D721Med (cell line): ENCODE data around the gene ACER1.
A peak's percentile ranks its signal among the peaks of the same experiment; 100 is the strongest.

Experiments
- DNase-seq: peaks from one replicate; pipeline ENCODE4 v3.0.0; 2011; ENCODE audit warnings: low spot score; ENCODE audit not compliant: insufficient read length
- FAIRE-seq: peaks from 2 replicates; lab custom pipeline; 2011; peaks lifted over from hg19 to GRCh38; lab: Jason Lieb, UNC
- TF ChIP-seq, protein P1 (sequence below): IDR thresholded peaks from 2 replicates; pipeline ENCODE4 v1.5.1; 2012; ENCODE audit warnings: mild to moderate bottlenecking, control low read depth; ENCODE audit not compliant: insufficient read depth; ENCODE audit errors: missing control alignments

The ACER1 gene

DNA sequence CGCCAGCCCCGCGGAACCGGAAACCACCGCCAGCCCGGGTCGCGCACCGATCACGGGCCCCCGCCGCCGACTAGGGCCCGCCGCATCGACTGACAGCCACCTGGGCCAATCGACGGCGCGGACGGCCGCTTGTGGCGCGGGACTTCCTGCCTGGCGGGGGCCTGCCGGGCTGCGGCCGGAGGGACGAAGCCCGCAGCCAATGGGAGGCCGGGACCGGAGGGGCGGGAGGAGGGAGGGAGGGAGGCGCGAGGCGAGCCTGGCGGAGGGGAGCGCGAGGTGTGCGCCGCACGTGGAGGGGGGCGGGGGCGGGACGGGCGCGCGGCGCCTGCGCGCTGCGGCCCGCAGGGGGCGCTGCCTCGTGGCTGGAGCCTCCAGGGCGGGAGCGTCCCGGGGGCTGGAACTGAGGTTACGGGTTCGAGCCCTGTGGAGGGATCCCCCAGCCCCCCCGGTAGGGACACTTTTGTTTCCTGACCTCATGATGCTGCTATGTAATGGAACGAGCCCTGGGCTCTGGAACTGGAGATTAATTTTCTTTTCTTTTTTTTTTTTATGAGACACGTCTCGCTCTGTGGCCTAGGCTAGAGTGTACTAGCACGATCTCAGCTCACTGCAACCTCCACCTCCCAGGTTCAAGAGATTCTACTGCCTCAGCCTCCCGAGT is 53.4 kb downstream of the ACER1 start, which contains the start of gene MLLT1:
Gene MLLT1 (minus strand): TSS at position 45 of the 661 bp plus-strand sequence. CDS start 191 bp downstream, outside the sequence.
- TF ChIP-seq, protein P1, sequence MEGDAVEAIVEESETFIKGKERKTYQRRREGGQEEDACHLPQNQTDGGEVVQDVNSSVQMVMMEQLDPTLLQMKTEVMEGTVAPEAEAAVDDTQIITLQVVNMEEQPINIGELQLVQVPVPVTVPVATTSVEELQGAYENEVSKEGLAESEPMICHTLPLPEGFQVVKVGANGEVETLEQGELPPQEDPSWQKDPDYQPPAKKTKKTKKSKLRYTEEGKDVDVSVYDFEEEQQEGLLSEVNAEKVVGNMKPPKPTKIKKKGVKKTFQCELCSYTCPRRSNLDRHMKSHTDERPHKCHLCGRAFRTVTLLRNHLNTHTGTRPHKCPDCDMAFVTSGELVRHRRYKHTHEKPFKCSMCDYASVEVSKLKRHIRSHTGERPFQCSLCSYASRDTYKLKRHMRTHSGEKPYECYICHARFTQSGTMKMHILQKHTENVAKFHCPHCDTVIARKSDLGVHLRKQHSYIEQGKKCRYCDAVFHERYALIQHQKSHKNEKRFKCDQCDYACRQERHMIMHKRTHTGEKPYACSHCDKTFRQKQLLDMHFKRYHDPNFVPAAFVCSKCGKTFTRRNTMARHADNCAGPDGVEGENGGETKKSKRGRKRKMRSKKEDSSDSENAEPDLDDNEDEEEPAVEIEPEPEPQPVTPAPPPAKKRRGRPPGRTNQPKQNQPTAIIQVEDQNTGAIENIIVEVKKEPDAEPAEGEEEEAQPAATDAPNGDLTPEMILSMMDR, result peak; percentile 48
- no peak for FAIRE-seq
- peak; percentile 99 for DNase-seq

DNA sequence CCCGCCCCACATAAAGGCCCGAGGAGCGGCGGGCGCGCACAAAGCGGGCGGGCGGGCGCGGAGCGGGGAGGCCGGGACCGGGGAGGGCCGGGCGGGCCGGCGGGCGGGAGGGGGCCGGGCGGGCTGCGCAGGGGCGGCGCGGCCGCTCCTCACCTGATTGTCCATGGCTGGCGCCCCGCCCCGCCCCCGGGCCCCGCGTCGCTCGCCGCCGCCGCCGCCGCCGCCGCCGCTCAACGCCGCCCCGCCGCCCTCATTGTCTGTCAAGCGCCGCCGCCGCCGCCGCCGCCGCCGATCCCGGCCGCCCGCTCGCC is 53.8 kb downstream of the ACER1 start:
- no peak for FAIRE-seq
- TF ChIP-seq, protein P1, result no peak
- no peak for DNase-seq

DNA sequence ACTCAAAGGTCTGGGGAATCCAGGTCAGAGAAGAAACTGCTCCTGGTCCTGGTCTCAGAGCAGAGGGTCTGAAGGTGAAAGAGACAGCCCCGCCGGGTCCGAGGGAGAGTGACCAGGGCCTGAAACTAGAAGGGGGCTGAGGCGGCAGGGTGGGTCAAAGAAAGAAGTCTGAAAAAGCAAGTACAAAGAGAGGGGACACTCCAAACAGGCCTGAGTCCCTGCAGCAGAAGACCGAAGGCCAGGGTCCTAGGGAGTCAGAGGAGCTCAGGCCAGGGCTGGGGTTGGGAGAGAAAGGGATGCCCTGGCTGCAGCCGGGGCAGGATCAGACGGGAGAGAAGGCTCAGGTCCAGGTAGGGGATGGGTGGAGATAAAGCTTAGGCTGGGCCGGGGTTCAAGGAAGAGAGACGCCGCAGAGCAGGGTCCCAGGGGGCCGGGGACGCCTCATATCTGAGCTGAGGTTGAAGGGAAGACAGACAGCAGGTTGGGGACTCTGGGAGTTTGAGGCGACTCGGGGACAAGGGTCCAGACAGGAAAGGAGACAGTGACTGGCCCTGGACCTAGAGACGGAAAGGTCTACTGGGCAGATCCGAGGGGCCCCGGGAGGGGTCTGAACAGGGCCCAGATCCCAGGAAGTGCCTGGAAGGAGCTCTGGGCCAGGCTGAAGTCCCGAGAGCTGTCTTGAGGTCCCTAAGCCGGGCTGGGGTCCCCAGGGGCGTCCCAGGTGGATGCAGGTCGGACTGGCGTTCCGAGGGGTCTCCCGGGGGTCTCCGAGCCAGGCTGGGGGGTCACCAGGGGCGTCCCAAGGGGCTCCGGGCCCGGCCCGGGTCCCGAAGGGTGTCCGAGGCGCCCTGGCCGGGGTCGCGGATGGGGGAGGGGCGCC is 54.4 kb downstream of the ACER1 start:
- DNase-seq, result no peak
- FAIRE-seq, result no peak
- TF ChIP-seq, protein P1, result no peak

DNA sequence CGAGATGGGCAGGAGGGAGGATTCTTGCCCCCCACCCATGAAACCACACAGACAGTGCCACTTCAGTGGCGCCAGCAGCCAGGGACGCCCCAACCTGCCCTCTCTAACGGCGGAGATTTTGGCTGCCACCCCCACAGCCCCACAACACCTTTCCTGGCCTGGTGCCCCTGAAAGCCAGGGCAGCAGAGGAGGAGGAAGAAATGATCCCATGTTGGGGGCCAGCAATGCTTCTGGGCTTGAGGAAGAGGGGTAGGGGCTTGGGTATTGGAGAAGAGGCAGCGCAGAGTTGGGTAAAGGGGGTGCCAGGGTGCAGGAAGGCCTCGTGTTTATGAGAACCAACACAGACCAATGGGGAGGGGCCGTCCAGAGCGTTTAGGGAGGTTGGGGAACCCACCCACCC is 55.4 kb downstream of the ACER1 start:
- DNase-seq (no peak), FAIRE-seq (no peak)
- TF ChIP-seq, protein P1, result no peak

DNA sequence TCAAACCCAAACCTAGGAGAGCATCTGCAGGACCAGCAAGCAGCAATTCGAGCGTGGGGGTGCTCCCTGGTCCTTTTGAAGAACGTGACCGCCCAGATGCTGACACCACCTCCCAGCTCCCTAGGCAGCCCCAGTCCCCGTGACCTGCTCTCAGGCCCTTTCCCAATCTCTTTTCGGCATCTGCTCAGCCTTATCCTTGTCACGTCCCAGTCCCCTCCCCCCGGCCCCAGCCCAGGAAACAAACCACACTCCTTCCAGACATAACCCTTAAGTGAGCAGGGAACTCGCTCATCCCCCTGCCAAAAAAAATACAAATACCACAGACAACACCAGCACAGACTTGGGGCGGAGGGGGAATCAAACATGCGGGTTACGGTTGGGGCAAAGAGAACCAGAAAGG is 57.0 kb downstream of the ACER1 start:
- FAIRE-seq (no peak), DNase-seq (no peak)
- TF ChIP-seq, protein P1, result no peak

DNA sequence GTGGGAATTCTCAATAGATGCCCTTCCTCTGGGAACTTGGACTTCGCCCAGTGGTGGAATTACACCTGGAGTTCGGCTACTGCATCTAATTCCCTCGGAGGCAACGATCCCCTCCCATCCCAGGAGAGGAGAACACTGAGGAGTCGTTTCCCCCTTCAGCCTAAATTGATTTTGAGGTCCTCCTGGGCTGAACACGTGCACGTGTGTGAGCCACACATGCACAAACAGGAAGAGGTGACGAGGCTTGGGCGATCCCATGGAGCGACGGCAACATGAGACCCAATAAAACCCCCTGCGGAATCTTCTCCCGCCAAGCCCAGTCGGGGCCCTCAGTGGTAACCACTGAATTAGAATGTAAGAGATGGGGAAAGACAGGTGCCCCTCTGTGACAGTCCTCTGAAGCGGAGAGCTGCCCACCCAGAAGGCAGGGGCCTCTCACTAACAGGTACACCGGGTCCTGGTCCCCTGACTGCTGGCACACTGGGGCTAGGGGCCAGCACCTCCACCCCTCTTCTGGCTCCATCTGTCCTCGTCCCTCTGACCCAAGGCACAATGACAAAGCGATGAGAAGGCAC is 58.2 kb downstream of the ACER1 start:
- TF ChIP-seq, protein P1, result no peak
- FAIRE-seq, result no peak
- no peak for DNase-seq
